K562 treated with DMSO at 1 percent for 12 hours (cell line): ENCODE measurements around the gene PRC1. TPM values are rescaled to one million over a fixed set of nuclear protein-coding genes. Genes with fewer than 3 reads are reported as not detected.

Experiments used
- total RNA-seq: library from RNA; unstranded; fragments of 300-600 nt; gene quantifications from 2 replicates; pipeline ENCODE4 v1.2.3, GENCODE V29; 2022; ENCODE audit not compliant: insufficient read depth

The PRC1 gene, protein sequence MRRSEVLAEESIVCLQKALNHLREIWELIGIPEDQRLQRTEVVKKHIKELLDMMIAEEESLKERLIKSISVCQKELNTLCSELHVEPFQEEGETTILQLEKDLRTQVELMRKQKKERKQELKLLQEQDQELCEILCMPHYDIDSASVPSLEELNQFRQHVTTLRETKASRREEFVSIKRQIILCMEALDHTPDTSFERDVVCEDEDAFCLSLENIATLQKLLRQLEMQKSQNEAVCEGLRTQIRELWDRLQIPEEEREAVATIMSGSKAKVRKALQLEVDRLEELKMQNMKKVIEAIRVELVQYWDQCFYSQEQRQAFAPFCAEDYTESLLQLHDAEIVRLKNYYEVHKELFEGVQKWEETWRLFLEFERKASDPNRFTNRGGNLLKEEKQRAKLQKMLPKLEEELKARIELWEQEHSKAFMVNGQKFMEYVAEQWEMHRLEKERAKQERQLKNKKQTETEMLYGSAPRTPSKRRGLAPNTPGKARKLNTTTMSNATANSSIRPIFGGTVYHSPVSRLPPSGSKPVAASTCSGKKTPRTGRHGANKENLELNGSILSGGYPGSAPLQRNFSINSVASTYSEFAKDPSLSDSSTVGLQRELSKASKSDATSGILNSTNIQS
- 134 and 197 TPM in 2 replicates for total RNA-seq

DNA sequence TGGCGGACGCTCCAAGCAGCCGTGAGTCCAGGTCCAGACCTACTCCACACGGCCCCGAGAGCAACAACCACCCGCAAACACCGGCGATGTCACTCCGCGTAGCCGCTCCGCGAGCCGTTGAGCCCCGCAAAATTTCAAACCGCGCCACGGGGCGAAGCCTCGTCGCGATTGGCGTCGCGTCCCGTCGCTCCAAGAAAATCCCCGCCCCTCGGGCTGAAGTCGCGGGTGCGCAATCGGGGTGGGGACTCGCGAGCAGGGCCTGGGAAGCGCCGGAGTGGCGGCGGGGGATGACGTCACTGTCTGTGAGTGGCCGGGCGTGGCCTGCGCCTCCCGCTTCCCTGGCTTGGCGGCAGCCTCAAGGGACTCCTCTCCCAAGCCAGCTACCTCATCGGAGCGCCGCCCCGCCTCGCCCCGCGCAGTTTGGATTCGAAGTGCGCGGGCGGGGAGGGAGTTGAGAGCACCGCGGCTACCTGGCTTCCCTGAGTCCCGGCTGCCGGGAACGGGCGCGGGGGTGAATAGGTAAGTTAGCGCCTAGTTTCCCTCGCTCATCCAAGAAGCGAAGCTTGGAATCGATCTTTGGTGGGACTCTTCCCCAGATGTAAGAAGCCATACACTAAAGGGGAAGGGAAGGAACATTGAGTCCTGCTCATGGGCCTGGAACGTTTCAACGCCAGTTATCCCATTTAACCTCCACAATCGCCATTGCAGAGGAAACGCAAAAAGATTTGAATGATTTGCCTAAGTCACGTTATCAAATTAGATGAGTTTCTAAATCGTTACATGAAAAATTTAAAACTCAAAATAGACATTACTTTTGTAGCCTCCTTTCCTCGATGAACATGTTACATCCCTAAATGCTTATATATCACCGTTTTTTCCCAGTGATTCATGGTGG is at the start of gene PRC1:
PRC1 (minus strand) TSS at position 119 of the 895 bp plus-strand sequence; CDS start at position 1, 118 bp downstream.

DNA sequence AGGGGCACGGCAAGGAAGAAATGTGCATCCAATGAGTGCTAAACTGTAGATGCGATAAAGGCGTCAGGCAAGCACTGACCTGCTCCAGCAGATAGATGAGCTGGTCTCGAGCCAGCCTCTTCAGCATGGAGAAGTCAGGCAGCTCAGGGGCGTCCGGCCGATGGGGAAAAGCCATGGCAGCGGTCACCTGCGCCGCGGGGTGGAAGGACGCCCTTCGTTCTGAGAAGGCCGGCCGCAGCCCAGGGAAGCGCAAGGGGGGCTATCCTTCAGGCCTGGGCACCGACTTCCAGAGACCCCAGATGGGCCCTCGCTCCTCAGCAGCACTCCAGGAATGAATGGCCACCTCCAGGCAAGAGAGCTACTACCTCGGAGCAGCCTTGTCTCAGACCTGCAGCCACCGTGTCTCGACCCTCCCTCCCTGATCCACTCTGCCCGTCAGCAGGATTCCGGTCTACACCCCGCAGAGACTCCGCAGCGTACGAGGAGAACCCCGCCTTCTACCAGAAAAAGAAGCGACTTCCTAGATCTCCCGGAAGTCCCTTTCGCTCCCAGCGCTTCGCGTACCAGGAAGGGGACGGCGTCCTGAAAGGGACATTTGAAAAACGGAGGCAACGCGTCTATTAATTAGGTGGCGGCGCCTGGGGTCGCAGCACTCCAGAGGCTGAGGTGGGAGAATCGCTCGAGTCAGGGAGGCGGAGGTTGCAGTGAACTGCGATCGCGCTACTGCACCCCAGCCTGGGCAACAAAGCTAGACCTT is 27.9 kb upstream of the PRC1 start, which contains the start of gene VPS33B:
VPS33B (minus strand) TSS at position 520 of the 757 bp plus-strand sequence; CDS start at position 175, 345 bp downstream.

DNA sequence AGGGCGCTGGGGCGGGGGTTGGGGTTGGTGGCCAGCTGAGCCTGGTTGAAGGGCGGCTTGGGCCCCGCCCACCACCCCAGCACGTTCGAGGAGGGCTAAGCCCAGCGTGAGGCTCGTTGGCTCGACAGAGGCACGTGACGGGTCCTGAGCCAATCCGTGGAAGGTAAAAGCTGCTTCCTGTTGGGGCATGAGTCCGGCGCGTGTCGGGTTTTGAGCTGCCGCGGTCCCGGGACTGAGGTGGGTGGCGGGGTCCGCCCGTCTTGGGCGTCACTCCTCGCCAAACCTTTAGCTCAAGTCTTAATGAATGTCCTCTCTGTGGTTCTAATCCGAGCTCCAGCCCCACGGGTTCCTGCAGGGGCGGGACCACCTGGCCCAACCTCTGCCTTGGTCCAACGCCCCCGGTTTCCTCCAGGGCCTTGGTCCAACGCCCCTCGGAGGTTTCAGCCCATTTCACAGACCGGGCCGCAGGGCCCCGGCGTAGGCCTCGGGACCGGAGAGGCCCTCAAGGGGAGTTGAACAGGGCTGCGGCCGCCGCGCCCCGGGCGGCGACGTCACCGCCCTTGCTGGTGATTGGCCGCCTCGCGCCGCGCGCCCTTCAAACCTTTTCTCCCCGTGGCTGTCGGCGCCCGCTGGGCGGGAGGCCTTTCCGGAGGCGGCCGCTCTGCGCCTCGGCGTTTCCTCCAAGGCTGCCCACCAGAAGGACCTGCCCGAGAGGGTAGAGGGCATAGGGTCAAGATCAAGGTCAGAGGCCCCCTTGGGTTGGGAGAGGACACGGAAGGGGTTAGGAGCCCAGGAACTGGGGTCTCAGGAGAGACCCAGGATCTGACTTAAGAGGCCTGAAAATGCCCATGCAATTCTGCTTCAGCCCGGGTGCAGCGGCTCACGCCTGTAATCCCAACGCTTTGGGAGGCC is 39.4 kb downstream of the PRC1 start, which contains the start of gene RCCD1:
RCCD1 (plus strand) TSS at position 173 of the 912 bp plus-strand sequence. CDS start 1,851 bp downstream, outside the sequence.

DNA sequence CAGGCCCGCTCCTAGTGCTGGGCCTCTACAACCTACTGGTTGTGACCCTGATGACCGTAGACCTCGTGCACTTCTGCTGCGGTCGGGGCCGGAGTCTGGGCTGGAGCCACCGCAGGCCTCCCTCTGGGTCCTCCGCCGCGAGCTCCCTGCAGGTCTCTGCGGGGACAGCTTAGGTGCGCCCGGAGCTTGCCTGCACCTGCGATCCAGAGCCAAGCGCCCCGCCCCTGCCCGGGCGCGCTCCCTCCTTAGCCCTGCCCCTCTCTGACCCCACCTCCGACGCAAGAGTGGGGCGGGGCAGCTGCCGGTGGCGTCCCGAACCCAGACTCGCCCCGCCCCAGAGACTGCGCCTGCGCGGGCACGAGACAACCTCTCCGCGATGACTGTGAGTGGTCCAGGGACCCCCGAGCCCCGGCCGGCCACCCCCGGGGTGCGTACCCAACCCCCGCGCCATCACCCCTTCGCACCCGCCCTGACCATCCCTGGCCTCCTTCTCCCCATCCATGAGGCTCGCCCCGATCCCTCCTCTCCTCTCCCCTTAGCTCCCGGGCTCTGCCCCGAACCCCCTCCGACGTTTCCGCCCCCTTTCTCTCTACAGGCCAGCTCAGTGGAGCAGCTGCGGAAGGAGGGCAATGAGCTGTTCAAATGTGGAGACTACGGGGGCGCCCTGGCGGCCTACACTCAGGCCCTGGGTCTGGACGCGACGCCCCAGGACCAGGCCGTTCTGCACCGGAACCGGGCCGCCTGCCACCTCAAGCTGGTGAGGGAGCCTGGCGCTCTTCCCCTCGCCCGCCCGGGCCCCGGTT is 59.2 kb downstream of the PRC1 start, which contains the start of gene UNC45A:
UNC45A (plus strand) TSS at position 337 of the 803 bp plus-strand sequence; CDS start at position 377, 40 bp downstream.

DNA sequence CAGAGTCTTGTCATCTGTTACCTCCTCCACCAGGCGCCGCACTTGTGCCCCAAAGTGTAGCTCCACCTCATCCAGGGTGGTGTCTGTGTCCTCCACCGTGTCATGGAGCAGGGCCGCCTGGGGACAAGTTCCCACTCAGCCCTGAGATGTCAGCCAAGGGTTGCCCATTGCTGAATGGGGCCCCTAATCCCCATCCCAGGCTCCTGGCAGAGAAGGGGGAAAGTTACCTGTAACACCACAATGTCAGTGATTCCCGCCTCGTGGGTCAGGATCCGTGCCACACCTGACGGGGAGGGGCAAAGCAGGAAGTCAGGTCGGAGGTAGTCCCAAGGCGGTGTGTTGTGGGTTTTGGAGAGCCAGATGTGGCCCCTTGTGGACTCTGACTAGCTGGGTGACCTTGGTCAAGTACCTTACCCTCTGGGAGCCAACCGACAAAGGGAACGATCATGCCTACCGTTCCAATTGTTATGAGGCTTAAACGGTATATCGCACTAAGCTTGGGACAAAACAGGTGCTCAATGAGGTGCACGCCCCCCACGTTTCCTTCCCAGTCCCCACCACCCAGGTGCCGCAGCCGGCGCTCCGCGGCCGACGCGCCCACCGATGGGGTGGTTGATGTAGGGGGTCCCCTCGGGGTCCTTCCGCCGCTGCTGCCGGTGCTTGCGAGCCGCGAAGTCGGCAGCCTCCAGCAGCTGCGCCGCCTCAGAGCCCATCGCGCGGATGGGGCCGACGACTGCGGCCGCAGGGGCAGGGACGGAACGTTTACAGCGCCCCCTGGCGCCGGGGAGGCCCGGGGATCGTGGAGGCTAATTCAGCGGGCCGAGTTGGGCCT is 62.3 kb downstream of the PRC1 start, which contains the start of gene HDDC3:
HDDC3 (minus strand) TSS at position 722 of the 832 bp plus-strand sequence; CDS start at position 713, 9 bp downstream.

Other genes with a start within 250 kb of the PRC1 start
- 54.5 and 102 TPM in 2 replicates for gene FURIN, start 125.9 kb downstream of the PRC1 start, total RNA-seq
- 2.1 and 5.3 TPM in 2 replicates for gene FES, start 110.0 kb downstream of the PRC1 start, total RNA-seq
- 30.1 and 123 TPM in 2 replicates for gene MAN2A2, start 91.2 kb downstream of the PRC1 start, total RNA-seq
- gene HDDC3, start 62.0 kb downstream of the PRC1 start, total RNA-seq, result 19.7 and 25.1 TPM in 2 replicates
- 61.1 and 85.4 TPM in 2 replicates for gene UNC45A, start 59.2 kb downstream of the PRC1 start, total RNA-seq
- 26.0 and 40.5 TPM in 2 replicates for gene RCCD1, start 39.7 kb downstream of the PRC1 start, total RNA-seq
- 22.5 and 23.0 TPM in 2 replicates for gene VPS33B, start 28.1 kb upstream of the PRC1 start, total RNA-seq
- 0.10 and 0.35 TPM in 2 replicates for gene SV2B, start 105.7 kb upstream of the PRC1 start, total RNA-seq